ENCODE results near the gene THSD7A.

DNA sequence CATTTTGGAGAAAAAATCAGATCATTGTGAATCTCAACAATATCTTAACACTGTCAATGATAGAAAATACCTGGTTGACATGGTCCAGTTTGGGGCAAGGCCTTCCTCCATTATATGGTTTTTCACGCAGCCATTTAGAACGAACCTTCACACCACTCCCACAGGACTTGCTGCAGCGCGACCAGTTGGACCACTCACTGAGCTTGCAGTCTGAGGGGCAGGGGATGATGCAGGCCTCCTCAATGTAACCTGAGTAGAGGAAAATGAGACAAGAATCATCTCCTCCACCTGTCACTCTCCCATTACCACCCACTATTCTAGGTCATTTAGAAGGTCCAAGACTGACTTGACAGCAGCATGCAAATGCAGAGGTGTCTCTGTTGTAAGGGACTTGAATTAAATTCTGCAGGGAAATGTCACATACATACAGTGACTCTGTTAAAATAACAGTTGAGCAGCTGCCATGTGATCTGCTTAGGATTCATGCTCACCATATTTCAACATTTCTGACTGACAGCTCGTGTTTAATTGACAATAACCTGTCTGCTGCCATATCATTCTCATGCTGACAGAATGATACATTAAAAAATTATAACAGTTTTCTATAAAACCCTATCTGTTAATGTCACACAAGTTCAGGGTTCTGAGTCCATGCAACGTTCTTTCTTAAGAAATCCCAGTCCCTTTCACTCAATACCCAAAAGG is 403.0 kb downstream of the THSD7A start:
- TF ChIP-seq, protein P1, sequence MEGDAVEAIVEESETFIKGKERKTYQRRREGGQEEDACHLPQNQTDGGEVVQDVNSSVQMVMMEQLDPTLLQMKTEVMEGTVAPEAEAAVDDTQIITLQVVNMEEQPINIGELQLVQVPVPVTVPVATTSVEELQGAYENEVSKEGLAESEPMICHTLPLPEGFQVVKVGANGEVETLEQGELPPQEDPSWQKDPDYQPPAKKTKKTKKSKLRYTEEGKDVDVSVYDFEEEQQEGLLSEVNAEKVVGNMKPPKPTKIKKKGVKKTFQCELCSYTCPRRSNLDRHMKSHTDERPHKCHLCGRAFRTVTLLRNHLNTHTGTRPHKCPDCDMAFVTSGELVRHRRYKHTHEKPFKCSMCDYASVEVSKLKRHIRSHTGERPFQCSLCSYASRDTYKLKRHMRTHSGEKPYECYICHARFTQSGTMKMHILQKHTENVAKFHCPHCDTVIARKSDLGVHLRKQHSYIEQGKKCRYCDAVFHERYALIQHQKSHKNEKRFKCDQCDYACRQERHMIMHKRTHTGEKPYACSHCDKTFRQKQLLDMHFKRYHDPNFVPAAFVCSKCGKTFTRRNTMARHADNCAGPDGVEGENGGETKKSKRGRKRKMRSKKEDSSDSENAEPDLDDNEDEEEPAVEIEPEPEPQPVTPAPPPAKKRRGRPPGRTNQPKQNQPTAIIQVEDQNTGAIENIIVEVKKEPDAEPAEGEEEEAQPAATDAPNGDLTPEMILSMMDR (IDR thresholded peaks at IDR 0.05; ENCODE audit: insufficient read depth, low read depth, low read length): no peak
- no peak for TF ChIP-seq EZH2 (IDR thresholded peaks at IDR 0.05; ENCODE audit: insufficient read depth, low read length)
